Measurements from ENCODE around the gene ZNF410.
"Not testable (repeated sequence)": the region's sequence is repeated elsewhere in the genome, so short reads cannot be mapped to it uniquely, and the experiment has no call there.

ZNF410 gene

DNA sequence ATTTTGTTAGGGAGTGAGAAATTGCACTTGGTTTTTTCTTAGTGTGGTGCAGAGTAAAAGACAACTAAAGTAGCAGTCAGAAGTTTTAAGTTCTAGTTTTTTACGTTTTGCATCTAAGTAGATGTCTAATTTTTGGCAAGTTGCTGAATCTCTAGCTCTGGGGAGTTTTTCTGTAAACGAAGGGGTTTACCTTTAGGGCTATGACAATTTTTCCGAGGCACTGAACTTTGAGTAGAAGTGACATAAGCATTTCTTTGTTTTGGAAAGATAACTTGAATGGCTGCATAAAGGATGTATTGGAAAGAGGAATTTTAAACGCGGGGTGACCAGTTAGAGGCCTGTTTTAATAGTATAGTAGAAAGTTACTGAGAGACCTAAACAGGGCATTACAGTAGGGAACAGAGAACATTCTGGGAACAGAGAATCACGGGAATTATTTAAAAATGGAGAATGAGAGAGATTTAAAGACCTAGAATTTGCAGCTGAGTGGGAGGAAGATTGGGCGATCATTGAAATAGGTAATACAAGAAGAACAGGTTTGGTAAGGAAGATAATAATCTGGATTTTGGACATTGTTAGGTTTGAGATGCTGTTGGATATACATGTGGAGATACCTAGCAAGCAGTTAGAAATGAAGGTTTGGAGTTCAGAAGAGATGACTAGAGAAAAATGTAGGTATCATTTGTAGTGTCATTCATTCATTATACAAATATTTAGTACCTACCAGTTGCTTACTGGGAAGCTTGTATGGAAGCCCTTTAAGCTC is 1.2 kb downstream of the ZNF410 start:
- no peak for DNase-seq

DNA sequence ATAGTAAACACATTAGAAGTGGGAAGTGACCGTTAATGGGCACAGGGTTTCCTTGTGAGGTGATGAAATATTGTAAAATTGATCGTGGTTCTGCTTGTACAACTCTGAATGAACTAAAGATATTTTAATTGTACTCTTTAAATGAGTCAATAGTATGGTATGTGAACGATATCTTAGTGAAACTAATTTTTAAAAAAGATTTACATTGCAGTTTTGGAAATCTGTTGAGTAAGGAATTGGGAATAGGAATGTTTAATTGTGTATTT is 1.7 kb downstream of the ZNF410 start:
- no peak for DNase-seq

DNA sequence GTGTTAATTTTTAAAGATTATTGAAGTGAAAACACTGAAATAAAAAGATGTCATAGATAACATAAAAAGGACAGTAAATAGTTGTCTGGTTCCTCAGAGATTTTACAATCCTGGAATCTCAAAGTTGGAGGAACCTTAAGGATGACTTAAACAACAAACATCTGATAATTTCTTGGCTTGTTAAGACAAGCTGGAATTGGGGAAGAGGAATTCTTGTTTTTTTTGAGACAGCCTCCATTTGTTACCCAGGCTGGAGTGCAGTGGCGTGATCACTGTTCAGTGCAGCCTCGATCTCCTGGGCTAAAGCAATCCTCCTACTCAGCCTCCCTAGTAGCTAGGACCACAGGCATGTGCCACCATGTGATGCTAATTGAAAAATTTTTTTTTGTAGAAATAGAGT is 2.3 kb downstream of the ZNF410 start:
- DNase-seq: no peak

DNA sequence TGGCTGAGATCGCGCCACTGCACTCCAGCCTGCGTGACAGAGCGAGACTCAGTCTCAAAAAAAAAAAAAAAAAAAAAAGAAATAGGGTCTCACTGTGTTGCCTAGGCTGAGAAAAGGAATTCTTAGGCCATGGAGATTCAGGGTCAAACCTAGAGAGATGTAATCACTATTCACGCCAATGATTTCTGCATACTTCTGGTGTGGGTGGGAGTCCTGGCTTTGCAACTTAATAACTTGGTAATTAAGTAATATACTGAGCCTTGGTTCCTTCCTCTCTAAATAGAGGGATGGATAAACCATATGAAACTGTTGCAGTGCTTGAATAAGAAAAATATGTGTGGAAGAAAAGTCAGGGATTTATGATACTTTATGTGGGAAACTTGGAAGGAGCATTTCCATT is 2.7 kb downstream of the ZNF410 start:
- no peak for DNase-seq

DNA sequence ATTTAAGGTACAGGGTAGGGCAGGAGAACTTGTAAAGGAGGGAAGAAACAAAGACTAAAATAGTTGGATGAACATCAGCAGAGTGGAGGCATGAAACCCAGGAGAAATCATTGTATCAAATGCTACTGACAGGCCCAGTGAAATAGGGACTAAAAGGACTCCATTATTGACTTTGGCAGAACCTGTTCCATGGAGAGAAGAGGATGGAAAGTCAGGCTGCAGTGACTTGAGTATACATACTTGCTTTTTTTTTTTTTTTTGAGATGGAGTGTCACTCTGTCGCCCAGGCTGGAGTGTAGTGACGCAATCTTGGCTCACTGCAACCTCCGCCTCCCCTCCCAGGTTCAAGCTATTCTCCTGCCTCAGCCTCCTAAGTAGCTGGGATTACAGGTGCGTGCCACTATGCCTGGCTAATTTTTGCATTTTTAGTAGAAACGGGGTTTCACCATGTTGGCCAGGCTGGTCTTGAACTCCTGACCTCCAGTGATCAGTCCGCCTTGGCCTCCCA is 7.6 kb downstream of the ZNF410 start:
- not testable (repeated sequence) for DNase-seq

DNA sequence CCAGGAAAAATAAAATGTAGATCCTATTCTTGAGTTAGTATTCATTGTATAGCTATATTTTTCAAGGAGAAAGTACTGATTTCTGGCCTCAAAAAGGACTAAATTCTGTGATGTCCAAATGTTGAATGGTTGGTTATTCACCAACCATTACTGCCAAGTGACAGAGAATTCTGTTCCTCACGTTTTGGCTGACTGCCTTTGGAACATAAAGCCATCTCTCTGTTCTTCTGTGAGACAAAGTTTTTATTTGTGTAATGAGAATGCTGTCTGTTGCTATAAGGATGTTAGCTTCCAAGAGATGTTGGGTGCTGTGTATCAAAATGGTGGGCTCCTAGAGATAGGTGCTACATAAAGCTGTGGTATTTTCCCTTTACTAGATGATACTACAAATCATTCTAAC is 9.3 kb downstream of the ZNF410 start:
- no peak for DNase-seq

DNA sequence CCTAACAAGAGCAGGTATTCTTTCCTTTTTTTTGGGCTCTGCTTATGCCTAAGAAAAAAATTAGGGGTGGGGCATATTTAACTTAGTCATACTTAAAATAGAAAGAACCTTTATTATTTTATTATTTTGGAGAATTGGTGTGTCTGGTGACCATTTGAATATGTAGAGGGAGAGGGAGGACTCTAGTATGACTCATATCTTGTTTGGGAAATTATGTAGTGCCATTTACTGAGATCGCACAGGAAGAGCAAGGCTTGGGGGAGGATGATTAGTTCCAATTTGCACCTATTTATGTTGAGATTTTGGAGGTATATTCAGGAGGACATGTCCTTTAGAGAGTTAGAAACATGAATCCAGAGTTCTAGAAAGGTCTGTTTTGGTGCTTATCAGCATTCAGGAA is 9.9 kb downstream of the ZNF410 start:
- no peak for DNase-seq

DNA sequence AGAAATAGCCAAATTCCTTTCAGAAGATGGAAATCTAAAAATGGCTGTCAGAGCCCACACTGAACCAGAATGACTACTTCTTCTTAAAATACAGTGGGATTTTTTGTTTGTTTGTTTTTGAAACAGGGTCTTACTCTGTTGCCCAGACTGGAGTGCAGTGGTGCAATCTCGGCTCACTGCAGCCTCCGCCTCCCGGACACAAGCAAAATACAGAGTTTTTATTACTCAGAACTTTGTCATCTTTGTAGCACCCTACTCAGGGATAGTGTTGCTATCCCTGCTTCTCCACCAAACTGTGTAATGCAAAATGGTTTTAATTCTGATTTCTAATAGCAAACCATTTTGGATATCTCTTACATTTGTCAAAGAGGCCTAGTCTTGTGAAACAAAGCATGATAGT is 16.4 kb downstream of the ZNF410 start:
- no peak for DNase-seq

DNA sequence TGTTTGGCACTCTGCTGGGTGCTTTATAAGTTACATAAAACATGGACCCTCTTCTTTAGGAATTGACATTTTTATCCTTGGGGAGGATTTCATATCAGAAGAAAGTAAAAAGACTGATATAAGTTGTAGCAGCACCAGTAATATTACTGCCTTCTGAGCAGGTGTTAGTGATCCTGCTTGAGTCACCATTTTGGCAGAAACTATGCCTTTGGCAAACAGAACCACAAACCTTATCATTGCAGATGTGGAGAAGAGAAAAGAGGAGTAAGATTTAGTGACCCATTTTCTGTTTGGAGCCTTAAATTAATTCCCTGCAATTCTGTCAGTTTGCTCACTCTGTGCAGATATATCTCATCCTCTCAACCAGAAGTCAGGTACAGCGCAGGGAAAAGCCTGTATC is 23.0 kb downstream of the ZNF410 start:
- no peak for DNase-seq

DNA sequence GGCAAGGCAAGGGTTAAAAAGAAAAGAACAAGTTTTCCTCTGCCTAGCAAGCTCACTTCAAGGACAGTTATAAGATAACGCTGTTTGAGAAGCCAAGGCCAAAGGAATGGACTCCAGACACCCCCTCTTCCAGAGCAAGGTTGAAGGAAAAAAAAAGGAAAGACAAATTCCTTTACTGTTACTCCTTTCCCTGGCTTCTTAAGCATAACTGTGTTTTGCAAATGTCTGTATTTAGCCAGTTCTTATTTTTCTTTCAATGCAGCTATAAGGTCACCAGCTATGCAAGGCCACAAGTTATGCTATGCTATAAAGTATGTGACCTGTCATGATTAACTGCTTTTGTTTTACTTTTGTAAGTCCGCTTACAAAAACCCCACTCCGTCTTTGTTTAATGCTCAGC is 26.6 kb downstream of the ZNF410 start:
- DNase-seq: no peak

DNA sequence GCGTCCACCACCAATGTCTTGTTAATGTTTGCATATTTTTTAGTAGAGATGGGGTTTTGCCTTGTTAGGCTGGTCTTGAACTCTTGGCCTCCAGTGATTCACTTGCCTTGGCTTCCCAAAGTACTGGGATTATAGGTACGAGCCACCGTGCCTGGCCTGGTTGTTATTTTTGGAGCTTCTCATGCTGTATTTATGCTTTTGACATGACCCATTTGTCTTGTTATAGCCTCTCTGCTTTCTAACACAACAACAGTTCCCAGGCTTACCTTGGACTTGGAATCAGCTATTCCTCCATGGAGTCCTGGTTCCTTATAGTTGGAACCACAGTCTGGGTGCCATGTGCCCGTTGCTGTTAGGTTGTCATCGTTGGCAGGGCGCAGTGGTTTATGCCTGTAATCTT is 29.7 kb downstream of the ZNF410 start:
- no peak for DNase-seq

DNA sequence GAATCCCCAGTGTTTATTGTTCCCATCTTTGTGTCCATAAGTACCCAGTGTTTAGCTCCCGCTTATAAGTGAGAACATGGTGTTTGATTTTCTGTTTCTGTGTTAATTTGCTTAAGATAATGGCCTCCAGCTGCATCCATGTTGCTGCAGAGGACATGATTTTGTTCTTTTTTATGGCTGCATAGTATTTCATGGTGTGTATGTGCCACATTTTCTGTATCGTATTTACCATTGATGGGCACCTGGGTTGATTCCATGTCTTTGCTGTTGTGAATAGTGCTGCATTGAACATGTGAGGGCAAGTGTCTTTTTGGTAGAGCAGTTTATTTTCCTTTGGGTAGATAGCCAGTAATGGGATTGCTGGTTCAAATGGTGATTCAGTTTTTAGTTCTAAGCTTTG is 32.8 kb downstream of the ZNF410 start:
- not testable (repeated sequence) for DNase-seq

DNA sequence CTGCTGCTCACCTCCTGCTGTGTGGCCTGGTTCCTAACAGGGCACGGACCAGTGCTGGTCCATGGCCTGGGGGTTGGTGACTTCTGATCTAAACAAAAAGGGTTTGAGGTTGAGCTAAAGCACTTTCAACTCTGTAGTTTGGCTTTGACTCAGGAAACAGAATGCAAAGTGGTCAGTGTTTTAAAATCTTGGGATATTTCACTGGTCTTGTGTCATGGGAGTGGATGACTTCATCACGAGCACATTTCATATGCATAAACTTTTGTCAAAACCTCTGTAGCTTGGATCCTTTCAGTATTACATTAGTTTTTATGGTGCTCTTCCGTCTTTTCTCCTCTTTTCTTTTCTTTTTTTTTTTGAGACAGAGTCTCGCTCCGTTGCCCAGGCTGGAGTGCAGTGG is 37.7 kb downstream of the ZNF410 start:
- no peak for DNase-seq

DNA sequence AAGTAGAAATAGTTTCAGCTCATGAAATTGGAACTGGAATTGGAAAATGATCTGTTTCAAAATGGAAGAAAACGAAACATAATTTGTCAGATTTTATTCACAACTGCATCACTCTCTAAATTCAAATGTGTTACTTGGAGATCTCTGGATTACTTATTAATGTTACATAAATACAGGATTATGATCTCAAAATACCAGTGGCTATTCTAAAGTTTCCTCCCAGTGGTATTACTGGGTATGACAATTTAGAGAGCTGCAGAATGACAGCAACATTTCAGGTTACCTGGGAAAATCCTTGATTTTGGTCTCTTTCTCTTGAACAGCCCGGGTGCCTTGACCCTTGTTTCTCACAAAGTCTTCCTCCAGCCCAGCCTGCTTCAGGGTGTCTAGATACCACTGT is 49.0 kb downstream of the ZNF410 start:
- DNase-seq: no peak

DNA sequence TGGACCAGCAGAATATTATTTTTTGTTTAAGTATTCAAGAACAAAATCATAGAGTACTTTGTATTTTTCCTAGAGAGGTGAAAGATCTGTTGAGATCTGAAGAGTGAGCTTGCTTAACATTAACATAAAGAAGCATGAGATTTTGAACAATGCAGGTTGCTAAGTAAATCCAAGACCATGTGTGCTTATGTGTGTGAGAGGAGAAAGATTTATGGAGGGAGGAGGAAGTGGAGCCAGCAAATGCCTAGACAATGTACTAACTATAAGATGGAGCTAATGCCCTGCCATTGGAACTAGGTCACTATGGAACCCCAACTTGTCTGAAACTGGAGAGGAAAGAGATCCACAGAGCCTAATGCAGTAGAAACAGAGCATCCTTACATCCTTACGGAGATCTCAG is 49.9 kb downstream of the ZNF410 start:
- DNase-seq: no peak

DNA sequence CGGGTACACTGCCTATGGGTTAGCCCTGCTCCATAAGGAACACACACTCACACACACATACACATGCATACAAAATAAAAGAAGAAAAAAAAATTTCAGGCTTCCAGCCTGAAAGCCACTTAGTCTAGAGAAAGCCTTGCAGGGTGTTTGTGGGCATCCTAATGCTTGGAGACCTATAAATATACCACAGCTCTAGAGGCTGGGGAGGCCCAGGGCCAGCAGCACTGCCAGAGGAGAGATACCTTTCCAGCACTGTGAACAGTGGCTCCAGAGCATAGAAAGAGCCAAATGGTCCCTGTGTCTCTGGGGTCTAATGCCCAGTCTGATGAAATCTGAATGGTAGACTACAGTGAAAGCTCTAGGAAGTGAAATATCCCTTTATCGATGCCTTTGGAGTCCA is 50.4 kb downstream of the ZNF410 start:
- no peak for DNase-seq

DNA sequence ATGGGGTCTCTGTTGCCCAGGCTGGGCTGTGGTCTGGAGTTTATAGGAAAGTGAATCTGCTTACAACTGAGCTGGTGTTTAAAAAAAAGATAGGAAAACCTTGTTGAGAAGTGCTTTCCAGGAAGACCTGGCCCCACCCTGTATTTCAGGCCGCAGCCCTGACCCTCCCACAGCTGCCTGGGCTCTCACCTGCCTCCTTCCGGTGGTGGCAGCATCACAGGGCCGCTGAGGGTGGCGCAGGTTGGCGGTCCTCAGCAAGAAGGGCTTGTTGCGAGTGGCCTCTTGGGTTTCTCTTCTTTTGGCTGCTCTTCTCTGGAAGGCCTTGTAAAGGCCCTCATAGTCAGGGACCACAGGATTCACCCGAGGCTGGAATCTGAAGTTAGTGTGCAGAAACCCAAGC is 55.5 kb downstream of the ZNF410 start:
- no peak for DNase-seq

DNA sequence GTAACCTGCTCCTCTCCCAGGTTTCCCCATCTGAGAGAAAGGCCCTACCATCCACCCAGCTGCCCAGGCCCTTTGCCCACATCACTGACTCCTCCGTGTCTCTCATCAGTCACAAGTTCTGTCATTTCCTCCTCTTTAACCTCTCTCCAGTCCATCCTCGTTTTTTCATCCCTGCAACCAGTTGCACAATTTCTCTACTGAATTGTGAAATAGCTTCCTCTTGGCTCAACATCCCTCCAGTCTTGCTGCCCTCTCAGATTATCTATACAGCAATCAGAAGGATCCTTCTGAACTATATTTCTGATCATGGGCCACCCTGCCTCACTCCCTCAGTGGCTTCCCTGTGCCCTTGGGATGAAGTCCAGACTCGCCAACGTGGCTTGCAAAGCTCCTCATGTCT is 56.4 kb downstream of the ZNF410 start:
- no peak for DNase-seq

DNA sequence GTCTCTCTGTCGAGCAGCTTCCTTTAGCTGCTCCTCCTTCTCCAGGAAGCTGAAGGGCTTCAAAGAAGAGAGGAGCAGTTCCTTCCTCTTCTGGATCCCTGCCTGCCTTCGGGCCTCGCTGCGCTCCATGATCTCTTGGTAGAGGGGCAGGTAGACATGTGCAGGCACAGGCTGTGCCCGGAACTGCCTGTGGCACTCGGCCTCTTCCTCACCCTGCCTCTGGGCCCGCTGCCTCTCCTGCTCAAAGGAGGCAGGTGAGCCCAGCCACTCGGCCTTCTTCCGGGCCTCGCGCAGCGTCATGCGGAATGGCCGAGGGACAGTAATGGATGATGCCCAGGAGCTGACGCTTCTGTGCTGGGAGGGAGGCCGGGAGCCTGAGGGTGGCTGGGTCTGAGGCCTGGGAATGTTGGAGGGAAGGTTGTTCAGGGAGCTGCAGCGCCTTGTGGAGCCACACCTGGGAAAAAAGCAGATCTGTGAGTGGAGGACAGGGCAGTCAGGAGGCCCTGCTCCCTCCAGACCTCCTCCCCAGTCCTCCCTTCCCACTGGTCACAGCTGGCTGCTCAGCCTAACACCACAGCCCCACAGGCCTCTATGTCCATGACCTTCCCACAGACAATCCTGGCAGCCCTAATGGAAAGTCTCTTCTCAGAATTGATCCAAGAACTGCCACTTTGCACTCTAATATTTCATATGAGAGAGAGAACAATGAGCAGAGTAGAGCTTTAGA is 57.9 kb downstream of the ZNF410 start:
- no peak for DNase-seq

DNA sequence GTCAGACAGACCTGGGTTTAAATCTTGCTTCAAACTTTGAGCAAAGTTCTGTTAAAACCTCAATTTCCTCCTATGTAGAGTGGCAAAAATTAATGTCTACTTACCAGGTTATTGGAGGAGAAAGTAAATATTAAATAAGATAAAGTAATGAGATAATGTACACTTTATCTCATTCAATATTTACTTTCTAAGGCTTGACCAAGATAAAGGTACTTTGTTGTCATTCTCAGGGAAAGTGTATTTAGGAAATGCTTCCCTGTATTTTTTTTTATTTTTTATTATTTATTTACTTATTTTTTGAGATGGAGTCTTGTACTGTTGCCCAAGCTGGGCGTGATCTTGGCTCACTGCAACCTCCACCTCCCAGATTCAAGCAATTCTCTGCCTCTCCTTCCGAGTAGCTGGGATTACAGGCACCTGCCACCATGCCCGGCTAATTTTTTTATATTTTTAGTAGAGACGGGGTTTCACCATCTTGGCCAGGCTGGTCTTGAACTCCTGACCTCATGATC is 58.6 kb downstream of the ZNF410 start:
- no peak for DNase-seq

DNA sequence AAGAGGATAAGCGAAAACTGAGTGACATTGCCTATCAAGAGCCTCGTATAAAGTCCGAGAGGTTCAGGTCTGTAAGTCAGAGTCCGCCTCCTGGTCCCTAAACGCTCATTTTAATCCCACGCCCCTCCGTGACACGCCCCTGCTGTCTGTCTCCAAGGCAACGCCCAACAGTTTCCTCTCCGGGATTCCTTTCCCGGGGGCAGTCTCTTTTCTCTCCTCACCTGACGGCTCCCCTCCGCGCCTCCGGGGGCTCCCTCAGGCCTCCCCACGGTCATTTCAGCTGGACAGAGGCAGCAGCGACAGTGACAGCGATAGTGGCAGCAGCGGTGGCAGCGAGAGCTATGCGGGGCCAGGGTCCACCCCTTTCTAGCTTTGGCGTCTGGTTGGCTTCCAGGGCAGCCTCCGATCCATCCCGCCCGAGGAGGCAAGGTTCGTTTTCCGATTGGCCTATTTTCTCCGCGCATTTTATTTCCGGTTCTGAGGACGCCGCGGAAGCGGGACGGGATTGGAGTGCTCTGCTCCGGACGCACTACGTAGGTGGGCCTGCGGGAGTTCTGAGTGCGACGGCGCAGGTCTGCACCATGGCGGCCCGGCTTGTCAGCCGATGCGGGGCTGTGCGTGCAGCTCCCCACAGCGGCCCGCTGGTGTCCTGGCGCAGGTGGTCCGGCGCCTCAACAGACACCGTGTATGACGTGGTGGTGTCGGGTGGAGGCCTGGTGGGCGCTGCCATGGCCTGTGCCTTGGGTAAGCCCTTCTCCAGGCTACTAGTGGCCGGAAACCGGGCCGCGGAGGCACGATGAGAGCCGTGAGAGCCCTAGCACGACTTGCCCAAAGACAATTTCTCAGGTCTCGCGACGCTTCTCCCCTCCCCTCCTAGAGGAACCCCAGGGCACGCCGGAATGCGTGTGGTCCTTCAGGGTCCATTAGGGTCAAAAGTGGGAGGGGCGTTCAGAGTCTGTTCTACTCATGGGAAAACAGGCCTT is 63.4 kb downstream of the ZNF410 start, which contains the start of the genes COQ6 and FAM161B:
Gene COQ6 (plus strand): TSS at position 551 of the 983 bp plus-strand sequence. CDS start 31 bp downstream, at position 582.
Gene FAM161B (minus strand): TSS at position 343 of the 983 bp plus-strand sequence. CDS start 68 bp downstream, at position 275.
- DNase-seq: peak; percentile 99

DNA sequence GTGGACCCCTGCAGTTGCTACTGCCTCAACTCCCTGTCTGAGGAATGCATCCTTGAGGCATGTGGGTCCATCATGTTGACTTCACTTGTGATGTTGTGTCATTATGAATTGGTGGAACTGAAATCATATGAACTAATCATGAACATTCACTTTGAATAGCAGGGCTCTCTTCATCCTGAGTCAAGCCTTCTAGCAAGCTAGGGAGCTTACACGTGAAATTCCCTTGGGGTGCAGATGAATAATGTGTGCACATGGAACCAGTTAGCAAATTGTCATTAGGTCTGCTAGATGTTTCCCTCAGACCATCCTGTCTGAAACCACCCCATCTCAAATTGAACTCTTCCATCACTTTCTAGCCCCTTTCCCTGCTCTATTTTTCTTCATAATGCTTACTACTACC is 67.1 kb downstream of the ZNF410 start:
- DNase-seq: no peak

DNA sequence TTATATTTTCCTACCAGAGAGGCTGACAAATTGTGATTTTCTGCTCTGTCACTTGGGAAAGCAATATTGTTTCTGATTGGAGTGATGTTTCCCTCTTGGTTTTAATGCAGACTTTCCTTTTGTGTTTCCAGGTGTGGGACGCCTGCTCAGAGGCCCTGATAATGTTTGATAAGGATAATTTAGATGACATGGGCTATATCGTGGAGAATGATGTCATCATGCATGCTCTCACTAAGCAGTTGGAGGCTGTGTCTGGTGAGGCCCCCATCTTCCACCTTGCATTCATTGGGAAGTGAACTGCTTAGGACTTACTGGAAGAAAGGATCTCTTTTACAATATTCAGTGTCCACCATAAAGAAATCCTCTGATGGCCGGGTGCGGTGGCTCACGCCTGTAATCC is 69.0 kb downstream of the ZNF410 start:
- no peak for DNase-seq

Measured in NCI-H345 (cell line).